GM12891 (cell line): ENCODE measurements around the gene SLC35F4.

Source experiments
- POLR2A ChIP-seq: IDR thresholded peaks from 2 replicates; pipeline ENCODE4 v1.6.1; 2011; ENCODE audit warnings: low read depth, low read length, control low read depth
- TAF1 ChIP-seq: IDR thresholded peaks from 2 replicates; pipeline ENCODE4 v1.6.1; 2011; ENCODE audit warnings: low read depth, low read length, control low read depth

- TF ChIP-seq POLR2A (no peak), TAF1 (no peak)
Observed at GRCh38 chr14:57851354-57851753, 14.5 kb downstream of the SLC35F4 start.
